Measurements from ENCODE around the gene CAV2.

- TF ChIP-seq CTCF (IDR thresholded peaks at IDR 0.05; ENCODE audit: low read length) (no peak), EZH2 (IDR thresholded peaks at IDR 0.05; ENCODE audit: borderline replicate concordance, low read length) (no peak)
Observed at GRCh38 chr7:116549370-116549769, 49.8 kb downstream of the CAV2 start.
